ENCODE measurements around the gene PRKCH.

The PRKCH gene

DNA sequence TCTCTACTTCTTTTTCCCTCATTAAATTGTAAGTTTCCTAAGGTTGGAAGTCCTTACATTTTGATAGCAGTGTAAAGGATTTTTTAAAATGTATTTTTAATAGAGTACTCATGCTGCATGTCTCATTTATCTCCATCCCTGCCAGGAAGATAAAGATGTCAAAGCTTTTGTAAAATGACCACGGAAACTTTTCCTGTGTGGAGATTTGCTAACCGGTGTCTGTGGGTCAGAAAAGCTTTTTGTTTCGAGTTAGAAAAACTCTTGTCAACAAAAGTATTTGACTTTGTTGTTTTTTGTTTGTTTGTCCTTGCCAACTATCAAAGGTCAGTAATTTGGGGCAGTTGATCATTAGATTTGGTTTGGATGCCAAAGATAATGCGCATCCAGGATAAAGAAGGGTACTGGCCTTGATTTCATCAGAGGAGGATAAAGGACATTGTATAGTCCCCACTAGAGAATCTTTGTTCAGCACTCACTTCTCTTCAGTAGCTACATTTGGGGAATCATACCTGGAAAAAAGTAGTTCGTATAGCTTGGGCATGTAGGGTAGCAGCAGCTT, 217.2 kb downstream of the PRKCH start:
- no peak overlapping the region for H3K4me3 Mint-ChIP-seq
- no peak for DNase-seq
- H3K36me3 Mint-ChIP-seq (ENCODE audit: low read depth) = no peaks in the 10 kb centered on the region
- no peak overlapping the region for H3K27ac Mint-ChIP-seq
- no peaks in the 10 kb centered on the region for H3K9me3 Mint-ChIP-seq
- peaks cover 14% of the 10 kb centered on the region for H3K4me1 Mint-ChIP-seq
- no peak for TF ChIP-seq CTCF (IDR thresholded peaks at IDR 0.05)
- H3K27me3 Mint-ChIP-seq (ENCODE audit: low read depth, poor library complexity) = peaks cover 6% of the 10 kb centered on the region

DNA sequence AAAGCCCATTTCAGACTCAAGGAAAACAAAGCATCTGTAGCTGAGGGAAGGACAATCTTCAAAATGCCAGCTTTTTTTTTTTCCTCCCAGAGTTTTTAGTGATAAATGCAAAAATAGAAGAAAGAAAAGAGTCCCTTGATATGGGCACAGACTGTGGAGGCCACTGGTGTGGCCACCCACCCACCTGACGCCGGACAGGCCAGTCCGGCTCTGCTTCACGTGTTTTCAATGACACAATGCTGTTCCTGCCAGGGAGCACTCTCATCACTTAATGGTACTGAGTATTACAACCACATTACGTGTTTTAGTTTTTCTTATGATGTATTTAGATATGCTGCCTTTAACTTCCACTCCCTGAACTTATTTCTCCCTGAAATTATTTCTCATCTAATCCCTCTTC, 218.3 kb downstream of the PRKCH start:
- TF ChIP-seq CTCF (IDR thresholded peaks at IDR 0.05) = no peak
- Mint-ChIP-seq H3K4me3 (no peak overlapping the region), H3K36me3 (ENCODE audit: low read depth) (no peaks in the 10 kb centered on the region), H3K27me3 (ENCODE audit: low read depth, poor library complexity) (peaks cover 6% of the 10 kb centered on the region), H3K9me3 (no peaks in the 10 kb centered on the region), H3K27ac (no peak overlapping the region), H3K4me1 (peaks cover 18% of the 10 kb centered on the region)
- no peak for DNase-seq

GRCh38 chr14:61540931-61541330, 219.6 kb downstream of the PRKCH start:
- H3K4me1 Mint-ChIP-seq = peaks cover 26% of the 10 kb centered on the region
- no peak for TF ChIP-seq CTCF (IDR thresholded peaks at IDR 0.05)

DNA sequence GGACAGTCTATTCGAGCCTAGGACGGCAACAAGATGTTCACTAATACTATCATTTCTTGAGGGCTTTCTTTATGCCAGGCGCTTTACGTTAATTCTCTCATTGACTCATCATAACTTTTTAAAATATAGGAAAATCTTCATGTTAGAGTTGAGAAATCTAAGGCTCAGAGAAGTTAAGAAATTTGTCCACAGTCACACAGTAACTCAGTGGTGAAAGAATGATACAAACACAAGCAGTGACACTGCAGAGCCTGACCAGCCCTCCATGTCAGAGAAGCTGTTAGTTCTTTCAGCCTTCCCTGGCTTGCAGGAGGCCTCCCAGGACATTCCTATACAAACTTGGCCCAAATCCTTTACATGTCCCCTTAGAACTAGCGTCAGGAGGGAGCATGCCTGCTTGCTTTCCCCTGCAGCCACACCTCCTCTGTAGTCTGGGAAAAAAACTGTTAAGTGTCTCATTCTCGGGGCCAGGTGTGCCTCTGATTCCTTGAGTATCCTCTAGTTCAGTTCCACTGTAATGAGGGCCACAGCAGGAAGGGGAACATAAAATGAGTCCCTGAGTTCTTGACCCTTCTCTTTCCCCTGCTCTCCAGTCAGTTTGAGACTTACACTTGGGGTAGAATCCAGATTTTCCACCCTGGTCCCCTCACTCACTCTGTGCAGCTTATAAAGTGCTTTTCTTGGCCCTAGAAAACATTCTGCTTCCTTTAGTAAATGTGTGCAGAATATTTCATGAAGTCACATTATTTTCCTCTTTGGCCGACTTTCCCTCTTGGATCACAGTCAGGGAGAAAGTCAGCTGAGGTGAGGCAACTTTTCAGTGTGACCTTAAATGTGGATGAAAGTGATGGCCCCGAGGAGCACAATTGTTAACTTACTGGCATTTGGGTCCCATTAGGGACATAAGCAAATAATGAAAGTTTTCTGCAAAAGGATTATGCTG, 221.7 kb downstream of the PRKCH start:
- Mint-ChIP-seq H3K4me1 (peaks cover 26% of the 10 kb centered on the region), H3K27me3 (ENCODE audit: low read depth, poor library complexity) (no peaks in the 10 kb centered on the region), H3K27ac (no peak overlapping the region), H3K36me3 (ENCODE audit: low read depth) (no peaks in the 10 kb centered on the region), H3K4me3 (no peak overlapping the region), H3K9me3 (no peaks in the 10 kb centered on the region)
- DNase-seq = no peak
- TF ChIP-seq CTCF (IDR thresholded peaks at IDR 0.05) = no peak

More at GRCh38 chr14:61540931-61541330, 219.6 kb downstream of the PRKCH start:
- H3K36me3 Mint-ChIP-seq (ENCODE audit: low read depth) = no peaks in the 10 kb centered on the region
- H3K4me3 Mint-ChIP-seq = no peak overlapping the region
- DNase-seq = no peak
- no peak overlapping the region for H3K27ac Mint-ChIP-seq
- peaks cover 6% of the 10 kb centered on the region for H3K27me3 Mint-ChIP-seq (ENCODE audit: low read depth, poor library complexity)
- no peaks in the 10 kb centered on the region for H3K9me3 Mint-ChIP-seq

DNA sequence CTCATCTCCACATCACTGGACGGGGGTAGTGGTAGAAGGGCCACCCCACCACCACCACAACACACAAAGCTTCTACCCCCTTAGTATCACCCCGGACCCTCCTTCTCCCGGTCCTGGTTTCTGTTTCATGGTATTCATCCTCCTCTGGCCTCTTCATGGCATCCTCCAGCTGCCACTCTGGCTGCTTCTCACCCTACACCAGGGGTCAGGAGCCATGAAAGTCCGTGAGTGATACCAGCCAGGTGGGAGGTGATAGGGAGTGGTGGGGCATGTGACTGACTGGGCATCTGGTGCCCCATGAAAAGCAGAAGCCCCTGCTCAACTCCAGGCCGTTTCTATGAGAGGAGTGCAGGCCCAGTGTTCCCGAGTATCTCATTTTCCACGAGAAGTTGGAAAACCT, 222.6 kb downstream of the PRKCH start:
- no peak overlapping the region for H3K4me3 Mint-ChIP-seq
- H3K9me3 Mint-ChIP-seq = no peaks in the 10 kb centered on the region
- H3K27ac Mint-ChIP-seq = no peak overlapping the region
- H3K27me3 Mint-ChIP-seq (ENCODE audit: low read depth, poor library complexity) = no peaks in the 10 kb centered on the region
- H3K36me3 Mint-ChIP-seq (ENCODE audit: low read depth) = no peaks in the 10 kb centered on the region
- TF ChIP-seq CTCF (IDR thresholded peaks at IDR 0.05) = no peak
- DNase-seq = no peak
- peaks cover 25% of the 10 kb centered on the region for H3K4me1 Mint-ChIP-seq

Data from nephron progenitor cell (in vitro differentiated cells).